Activated T-helper 2 cell treated with anti-CD3 and anti-CD28 coated beads, Interferon-gamma antibody, Interleukin-2, Interleukin-4, amounts not matched to agents 10 μg/mL and 5 μg/mL and 100 μg/mL, durations not matched to agents 14 hours and 24 hours and 36 hours (primary cell): Measurements from ENCODE around the gene GAD2. TPM values are rescaled to one million over a fixed set of nuclear protein-coding genes. Genes with fewer than 3 reads are reported as not detected.

Source experiments
- DNase-seq: peaks from one replicate; pipeline ENCODE4 v3.0.0; 2021; ENCODE audit warnings: low spot score
- H3K27ac Mint-ChIP-seq: one replicate; pipeline ENCODE4 v1.8.0; 2021; ENCODE audit warnings: mixed read lengths
- H3K27me3 Mint-ChIP-seq: one replicate; pipeline ENCODE4 v1.8.0; 2021; ENCODE audit warnings: low read depth, mixed read lengths
- H3K36me3 Mint-ChIP-seq: one replicate; pipeline ENCODE4 v1.8.0; 2021; ENCODE audit warnings: low read depth, mixed read lengths
- H3K4me1 Mint-ChIP-seq: one replicate; pipeline ENCODE4 v1.8.0; 2021; ENCODE audit warnings: low read depth, mixed read lengths
- H3K4me3 Mint-ChIP-seq: one replicate; pipeline ENCODE4 v1.8.0; 2021; ENCODE audit warnings: low read depth, mild to moderate bottlenecking, moderate library complexity, mixed read lengths
- H3K9me3 Mint-ChIP-seq: one replicate; pipeline ENCODE4 v1.8.0; 2021; ENCODE audit warnings: mixed read lengths
- intact Hi-C: fragments of 100-400 bp; cut with micrococcal nuclease; formaldehyde crosslinking; loops from one replicate; pipeline ENCODE4 v1.15.1; 2023
- total RNA-seq: library from RNA; stranded (reverse); gene quantifications from 2 replicates; pipeline ENCODE4 v1.2.3, GENCODE V29; 2022

GAD2 gene
- total RNA-seq, 1 donor from 2014 or later = not detected

- no peaks in the 10 kb centered on the region for H3K9me3 Mint-ChIP-seq
Observed at GRCh38 chr10:26235761-26236160, 19.2 kb downstream of the GAD2 start.

GRCh38 chr10:26238378-26238777 lies 21.8 kb downstream of the GAD2 start:
- intact Hi-C loops = no loop called here
- H3K36me3 Mint-ChIP-seq = no peaks in the 10 kb centered on the region
- H3K4me3 Mint-ChIP-seq = no peak overlapping the region
- no peaks in the 10 kb centered on the region for H3K9me3 Mint-ChIP-seq
- DNase-seq = no peak
- no peak overlapping the region for H3K27ac Mint-ChIP-seq
- no peaks in the 10 kb centered on the region for H3K4me1 Mint-ChIP-seq
- H3K27me3 Mint-ChIP-seq = peaks cover 4% of the 10 kb centered on the region

More at GRCh38 chr10:26235761-26236160, 19.2 kb downstream of the GAD2 start:
- no peak for DNase-seq
- H3K36me3 Mint-ChIP-seq = no peaks in the 10 kb centered on the region
- no peak overlapping the region for H3K4me3 Mint-ChIP-seq
- intact Hi-C loops = no loop called here
- no peaks in the 10 kb centered on the region for H3K4me1 Mint-ChIP-seq
- H3K27me3 Mint-ChIP-seq = no peaks in the 10 kb centered on the region
- H3K27ac Mint-ChIP-seq = no peak overlapping the region

DNA sequence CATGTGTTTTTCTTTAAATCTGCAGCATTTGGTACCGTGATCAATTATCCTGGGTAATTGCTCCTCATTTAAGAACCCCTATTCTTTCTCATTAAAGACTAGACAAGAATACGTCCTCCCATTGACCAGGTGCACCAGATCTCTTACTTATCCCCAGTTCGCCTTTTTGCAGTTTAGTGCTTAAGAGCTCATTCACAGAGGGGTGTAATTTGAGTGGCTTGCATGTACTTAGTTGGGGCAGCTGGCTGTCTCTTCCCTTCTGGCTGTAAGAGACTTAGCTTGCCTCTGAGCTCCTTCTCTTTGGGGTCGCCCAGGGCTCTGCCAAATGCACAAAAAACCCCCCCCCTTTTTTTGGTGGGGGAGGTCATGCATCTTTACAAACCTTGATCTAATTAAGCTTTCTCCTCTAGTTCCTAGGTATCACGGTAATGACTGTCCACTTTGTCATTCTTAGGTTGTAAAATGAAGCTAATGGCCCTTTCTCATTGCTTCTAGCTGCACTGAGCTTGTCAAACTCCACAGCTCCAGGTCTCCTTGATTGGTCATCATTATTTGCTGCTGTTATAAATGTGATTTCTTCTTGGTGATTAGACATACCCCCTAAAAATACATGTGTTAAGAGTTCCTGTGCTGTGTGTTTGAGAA lies 26.3 kb downstream of the GAD2 start:
- H3K9me3 Mint-ChIP-seq = no peaks in the 10 kb centered on the region
- H3K36me3 Mint-ChIP-seq = no peaks in the 10 kb centered on the region
- H3K4me3 Mint-ChIP-seq = no peak overlapping the region
- H3K27ac Mint-ChIP-seq = no peak overlapping the region
- intact Hi-C loops = no loop called here
- peaks cover 6% of the 10 kb centered on the region for H3K27me3 Mint-ChIP-seq
- H3K4me1 Mint-ChIP-seq = no peaks in the 10 kb centered on the region
- DNase-seq = no peak

DNA sequence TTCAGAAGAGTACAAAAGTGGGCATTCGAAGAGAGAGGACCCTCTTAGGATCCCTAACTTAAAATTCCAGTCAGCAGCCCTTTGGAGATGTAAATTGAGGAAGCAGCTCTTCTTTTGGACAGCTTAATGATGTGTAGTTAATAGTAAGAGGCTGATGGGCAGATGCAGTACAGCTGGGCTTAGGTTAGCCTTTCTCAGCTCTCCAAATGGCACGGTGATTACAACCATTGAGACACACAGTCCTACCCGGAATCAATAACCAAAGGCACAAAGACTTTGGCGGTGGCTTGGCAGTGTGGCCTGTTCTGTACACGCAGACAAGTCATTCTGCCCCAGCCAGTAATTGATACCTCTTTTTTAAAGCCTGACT lies 26.8 kb downstream of the GAD2 start:
- Mint-ChIP-seq H3K4me1 (no peaks in the 10 kb centered on the region), H3K27ac (no peak overlapping the region), H3K27me3 (peaks cover 6% of the 10 kb centered on the region), H3K9me3 (no peaks in the 10 kb centered on the region), H3K36me3 (no peaks in the 10 kb centered on the region), H3K4me3 (no peak overlapping the region)
- intact Hi-C loops = no loop called here
- no peak for DNase-seq

- no peak for DNase-seq
- no peaks in the 10 kb centered on the region for H3K9me3 Mint-ChIP-seq
- no peak overlapping the region for H3K4me3 Mint-ChIP-seq
Observed at GRCh38 chr10:26249681-26250080, 33.1 kb downstream of the GAD2 start.

DNA sequence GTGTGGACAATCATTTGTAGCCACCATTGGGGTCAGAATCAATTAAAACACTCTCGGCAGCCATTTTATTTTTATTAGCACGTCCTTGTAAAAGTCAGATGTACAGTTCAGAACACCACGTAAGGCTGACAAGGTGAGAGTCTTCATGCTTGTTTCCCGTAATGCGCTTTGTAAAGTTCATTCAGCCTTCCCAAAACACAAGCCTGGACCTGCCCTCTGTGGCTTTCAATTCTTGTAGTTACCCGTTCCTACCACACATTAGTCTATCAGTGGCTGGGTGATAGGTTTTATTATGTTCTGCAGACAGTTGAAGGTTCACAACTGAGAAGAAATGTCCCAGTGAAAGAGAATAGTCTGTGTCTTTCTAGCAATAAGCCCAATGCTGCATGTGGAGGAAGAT lies 35.4 kb downstream of the GAD2 start:
- Mint-ChIP-seq H3K4me3 (no peak overlapping the region), H3K9me3 (no peaks in the 10 kb centered on the region), H3K27me3 (peaks cover 2% of the 10 kb centered on the region), H3K36me3 (no peaks in the 10 kb centered on the region), H3K27ac (no peak overlapping the region), H3K4me1 (no peaks in the 10 kb centered on the region)
- no peak for DNase-seq
- intact Hi-C loops = no loop called here

More at GRCh38 chr10:26249681-26250080, 33.1 kb downstream of the GAD2 start:
- no peaks in the 10 kb centered on the region for H3K36me3 Mint-ChIP-seq
- no peak overlapping the region for H3K27ac Mint-ChIP-seq
- H3K27me3 Mint-ChIP-seq = no peaks in the 10 kb centered on the region
- no peaks in the 10 kb centered on the region for H3K4me1 Mint-ChIP-seq
- intact Hi-C loops = no loop called here

DNA sequence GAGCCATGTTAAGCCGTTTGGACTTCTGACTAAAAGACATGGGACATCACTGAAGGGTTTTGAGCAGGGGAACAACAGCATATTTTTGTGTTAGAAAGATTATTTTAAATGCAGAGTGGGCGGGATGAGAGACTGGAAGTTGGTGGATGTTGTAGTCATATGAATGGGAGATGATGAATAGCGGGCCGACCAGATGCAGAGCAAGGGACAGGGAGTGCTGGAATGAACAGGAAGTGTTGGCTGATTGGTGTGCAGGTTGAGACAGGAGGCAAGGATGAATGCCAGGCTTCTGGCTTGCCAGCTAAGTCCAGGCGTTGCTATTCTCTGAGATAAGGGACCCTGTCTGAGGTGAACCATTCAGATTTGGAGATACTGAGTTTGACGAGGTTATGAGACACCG lies 38.0 kb downstream of the GAD2 start:
- Mint-ChIP-seq H3K27ac (no peak overlapping the region), H3K9me3 (no peaks in the 10 kb centered on the region), H3K4me1 (no peaks in the 10 kb centered on the region), H3K4me3 (no peak overlapping the region), H3K36me3 (no peaks in the 10 kb centered on the region), H3K27me3 (peaks cover 2% of the 10 kb centered on the region)
- intact Hi-C loops = no loop called here
- no peak for DNase-seq

GRCh38 chr10:26259341-26259740 lies 42.8 kb downstream of the GAD2 start:
- no peak for DNase-seq
- Mint-ChIP-seq H3K27me3 (peaks cover 9% of the 10 kb centered on the region), H3K4me1 (no peaks in the 10 kb centered on the region), H3K27ac (no peak overlapping the region), H3K9me3 (no peaks in the 10 kb centered on the region), H3K36me3 (no peaks in the 10 kb centered on the region), H3K4me3 (no peak overlapping the region)
- intact Hi-C loops = no loop called here

DNA sequence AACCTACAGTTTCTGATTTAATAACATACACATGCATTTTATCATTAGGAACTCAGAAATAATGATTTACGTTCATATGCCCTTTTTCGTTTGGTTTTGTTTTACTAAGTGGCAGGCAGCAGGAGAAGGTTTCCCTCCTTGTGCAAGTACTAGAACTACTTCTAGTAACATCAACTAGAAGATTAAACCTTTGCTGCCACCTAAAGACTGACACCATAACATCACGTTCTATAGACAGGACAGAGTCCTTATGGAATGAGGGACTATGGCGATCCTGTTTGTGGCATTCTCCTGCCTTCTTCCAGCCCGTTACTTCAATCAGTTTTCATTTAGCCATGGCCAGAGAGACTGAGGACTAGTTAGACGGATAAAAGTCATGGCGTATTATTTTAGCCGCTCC lies 53.2 kb downstream of the GAD2 start:
- DNase-seq = no peak
- H3K4me1 Mint-ChIP-seq = no peaks in the 10 kb centered on the region
- H3K9me3 Mint-ChIP-seq = no peaks in the 10 kb centered on the region
- no peak overlapping the region for H3K4me3 Mint-ChIP-seq
- intact Hi-C loops = no loop called here
- H3K27ac Mint-ChIP-seq = no peak overlapping the region
- H3K27me3 Mint-ChIP-seq = peaks cover 1% of the 10 kb centered on the region
- no peaks in the 10 kb centered on the region for H3K36me3 Mint-ChIP-seq

DNA sequence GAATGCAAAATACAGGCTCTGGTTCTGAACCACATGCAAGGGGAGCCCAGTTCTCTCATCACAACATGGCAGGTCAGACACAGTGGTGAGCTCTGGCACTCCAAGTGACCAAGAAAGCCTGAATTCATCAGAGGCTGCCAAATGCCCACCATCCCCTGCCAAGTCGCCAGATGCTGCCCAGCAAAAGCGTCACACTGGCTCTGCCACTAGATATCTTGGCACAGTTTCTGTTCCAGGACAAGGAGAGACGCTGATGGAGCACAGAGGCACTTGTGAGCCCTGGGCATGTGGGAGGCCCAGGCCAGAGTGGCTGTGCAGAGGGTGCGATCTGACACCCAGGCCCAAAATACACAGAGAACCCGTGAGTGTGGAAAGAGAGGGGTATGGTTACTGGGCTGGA lies 57.8 kb downstream of the GAD2 start:
- DNase-seq = no peak
- no peaks in the 10 kb centered on the region for H3K4me1 Mint-ChIP-seq
- no peaks in the 10 kb centered on the region for H3K27me3 Mint-ChIP-seq
- H3K4me3 Mint-ChIP-seq = no peak overlapping the region
- no peaks in the 10 kb centered on the region for H3K36me3 Mint-ChIP-seq
- intact Hi-C loops = no loop called here
- H3K27ac Mint-ChIP-seq = no peak overlapping the region
- no peaks in the 10 kb centered on the region for H3K9me3 Mint-ChIP-seq

GRCh38 chr10:26278295-26278694 lies 61.7 kb downstream of the GAD2 start:
- Mint-ChIP-seq H3K36me3 (no peaks in the 10 kb centered on the region), H3K4me1 (no peaks in the 10 kb centered on the region), H3K27me3 (no peaks in the 10 kb centered on the region), H3K9me3 (no peaks in the 10 kb centered on the region), H3K4me3 (no peak overlapping the region), H3K27ac (no peak overlapping the region)
- DNase-seq = no peak
- intact Hi-C loops = no loop called here

- H3K27me3 Mint-ChIP-seq = peaks cover 9% of the 10 kb centered on the region
- H3K27ac Mint-ChIP-seq = no peak overlapping the region
- H3K36me3 Mint-ChIP-seq = no peaks in the 10 kb centered on the region
- no peaks in the 10 kb centered on the region for H3K4me1 Mint-ChIP-seq
- no peak overlapping the region for H3K4me3 Mint-ChIP-seq
- H3K9me3 Mint-ChIP-seq = no peaks in the 10 kb centered on the region
- intact Hi-C loops = no loop called here
- DNase-seq = no peak
Observed at GRCh38 chr10:26290236-26290635, 73.7 kb downstream of the GAD2 start.

- intact Hi-C loops = no loop called here
- Mint-ChIP-seq H3K4me3 (no peak overlapping the region), H3K4me1 (no peaks in the 10 kb centered on the region), H3K27me3 (peaks cover 9% of the 10 kb centered on the region), H3K9me3 (no peaks in the 10 kb centered on the region), H3K27ac (no peak overlapping the region), H3K36me3 (no peaks in the 10 kb centered on the region)
- no peak for DNase-seq
Observed at GRCh38 chr10:26291721-26292480, 75.3 kb downstream of the GAD2 start.
